HepG2 (cell line): ENCODE results near the gene YTHDF1. TPM values are rescaled to one million over a fixed set of nuclear protein-coding genes. Genes with fewer than 3 reads are reported as not detected.

ENCODE experiments used
- ATF7 ChIP-seq, 2 experiments: fragments of 450-650 bp in 1 of 2; sonication (generic) in 1 of 2; formaldehyde crosslinking in 1 of 2; IDR thresholded peaks; 2 replicates each; pipeline versions ENCODE4 v1.4.0 to v1.6.1; 2016 to 2020; ENCODE audit warnings: antibody characterized with exemption in 1 of 2, mild to moderate bottlenecking in 1 of 2, missing genetic modification reagents in 1 of 2
- POGZ ChIP-seq: sonication (generic); formaldehyde crosslinking; IDR thresholded peaks from 2 replicates; pipeline ENCODE4 v1.4.0; 2020; ENCODE audit warnings: mild to moderate bottlenecking, missing genetic modification reagents
- SIX1 ChIP-seq: sonication (generic); formaldehyde crosslinking; IDR thresholded peaks from 2 replicates; pipeline ENCODE4 v1.4.0; 2020; ENCODE audit warnings: missing genetic modification reagents, borderline replicate concordance
- SMARCC2 ChIP-seq: fragments of 450-650 bp; IDR thresholded peaks from 2 replicates; pipeline ENCODE4 v1.6.1; 2017; ENCODE audit warnings: antibody characterized with exemption, mild to moderate bottlenecking
- ZNF205 ChIP-seq: IDR thresholded peaks from 2 replicates; pipeline ENCODE4 v1.6.1; 2018; ENCODE audit warnings: missing biosample characterization, missing genetic modification reagents
- ZNF263 ChIP-seq: sonication (generic); formaldehyde crosslinking; IDR thresholded peaks from 2 replicates; pipeline ENCODE4 v1.4.0; 2020; ENCODE audit warnings: missing genetic modification reagents
- ZNF33A ChIP-seq: sonication (generic); formaldehyde crosslinking; IDR thresholded peaks from 2 replicates; pipeline ENCODE4 v1.5.1; 2020; ENCODE audit warnings: missing genetic modification reagents, mild to moderate bottlenecking, moderate library complexity, borderline replicate concordance
- ZNF44 ChIP-seq: sonication (generic); formaldehyde crosslinking; IDR thresholded peaks from 2 replicates; pipeline ENCODE4 v1.5.1; 2020; ENCODE audit warnings: mild to moderate bottlenecking, missing genetic modification reagents
- ZNF605 ChIP-seq: sonication (generic); formaldehyde crosslinking; IDR thresholded peaks from 2 replicates; pipeline ENCODE4 v1.8.0; 2022; ENCODE audit warnings: mild to moderate bottlenecking, missing genetic modification reagents
- ZNF709 ChIP-seq: sonication (generic); formaldehyde crosslinking; IDR thresholded peaks from 2 replicates; pipeline ENCODE4 v1.5.0; 2020; ENCODE audit warnings: mild to moderate bottlenecking, missing genetic modification reagents
- ZNF83 ChIP-seq: sonication (generic); formaldehyde crosslinking; IDR thresholded peaks from 2 replicates; pipeline ENCODE4 v1.4.0; 2020; ENCODE audit warnings: missing genetic modification reagents, mild to moderate bottlenecking, borderline replicate concordance
- polyA plus RNA-seq, 8 experiments: library from polyadenylated mRNA; depleted of rRNA in 3 of 8; stranded (reverse) in 7 of 8; unstranded in 1 of 8; fragments of >200 nt; fragmentation: Illumina TruSeq in 4 of 8; extraction: Trizol in 4 of 8; gene quantifications; 2 replicates each; pipeline versions ENCODE4 v1.2.1 to v1.2.3, GENCODE V29; 2011 to 2016; ENCODE audit warnings: low read depth in 4 of 8, missing spikeins in 1 of 8, mixed read lengths in 1 of 8; ENCODE audit not compliant: insufficient read depth in 1 of 8
- total RNA-seq, 5 experiments: library from RNA; depleted of rRNA; stranded (reverse); fragments of >200 nt; fragmentation: Illumina TruSeq; extraction: Trizol; gene quantifications; 2 replicates each; pipeline ENCODE4 v1.2.3, GENCODE V29; 2016; ENCODE audit warnings: low read depth in 1 of 5
- TF ChIP-seq, protein P1 (sequence below): sonication (generic); formaldehyde crosslinking; IDR thresholded peaks from 2 replicates; pipeline ENCODE4 v1.8.0; 2022; ENCODE audit warnings: mild to moderate bottlenecking, missing genetic modification reagents, moderate library complexity
- TF ChIP-seq, protein P2 (sequence below): sonication (generic); formaldehyde crosslinking; IDR thresholded peaks from 2 replicates; pipeline ENCODE4 v1.4.0; 2020; ENCODE audit warnings: missing genetic modification reagents
- TF ChIP-seq, protein P3 (sequence below): sonication (generic); formaldehyde crosslinking; IDR thresholded peaks from 2 replicates; pipeline ENCODE4 v1.8.1; 2023; ENCODE audit warnings: mild to moderate bottlenecking, inconsistent platforms, moderate library complexity, missing genetic modification reagents, borderline replicate concordance
- TF ChIP-seq, protein P4 (sequence below): sonication (generic); formaldehyde crosslinking; IDR thresholded peaks from 2 replicates; pipeline ENCODE4 v1.4.0; 2020; ENCODE audit warnings: missing genetic modification reagents
- TF ChIP-seq, protein P5 (sequence below): sonication (generic); formaldehyde crosslinking; IDR thresholded peaks from 2 replicates; pipeline ENCODE4 v1.5.1; 2020; ENCODE audit warnings: missing genetic modification reagents, mild to moderate bottlenecking, borderline replicate concordance
- TF ChIP-seq, protein P6 (sequence below): sonication (generic); formaldehyde crosslinking; IDR thresholded peaks from 2 replicates; pipeline ENCODE4 v1.5.0; 2020; ENCODE audit warnings: mild to moderate bottlenecking, missing genetic modification reagents
- TF ChIP-seq, protein P7 (sequence below): IDR thresholded peaks from 2 replicates; pipeline ENCODE4 v1.6.1; 2016; ENCODE audit warnings: control low read depth
- TF ChIP-seq, protein P8 (sequence below): sonication (generic); formaldehyde crosslinking; IDR thresholded peaks from 2 replicates; pipeline ENCODE4 v1.4.0; 2020; ENCODE audit warnings: mild to moderate bottlenecking, missing genetic modification reagents

Gene YTHDF1
- total and polyA plus RNA-seq, 2 of the 13 experiments (the other 11 are each of a cell fraction or from before 2014, with no cell fraction given): 34.5 to 37.7 TPM

DNA sequence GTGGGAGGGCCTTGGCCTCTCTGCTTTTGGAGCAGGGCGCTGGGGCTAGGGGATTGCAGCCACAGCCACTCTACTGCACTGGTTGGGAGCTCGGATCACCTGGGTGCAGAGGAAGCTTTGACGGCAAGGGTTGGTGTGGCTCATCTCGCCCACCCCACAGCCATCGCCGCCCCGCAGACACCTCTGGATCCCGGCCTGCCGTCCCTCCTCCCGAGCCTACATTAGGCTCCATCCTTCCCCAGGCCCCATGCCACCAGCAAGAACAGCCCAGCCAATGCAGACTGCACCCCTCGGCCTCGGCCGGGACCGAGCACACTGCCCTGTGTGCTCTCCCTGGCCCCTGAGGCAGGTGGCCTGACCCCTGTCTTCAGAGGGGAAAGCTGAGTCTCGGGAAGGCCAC lies 44.6 kb upstream of the YTHDF1 start (continued):
- TF ChIP-seq, protein P1, sequence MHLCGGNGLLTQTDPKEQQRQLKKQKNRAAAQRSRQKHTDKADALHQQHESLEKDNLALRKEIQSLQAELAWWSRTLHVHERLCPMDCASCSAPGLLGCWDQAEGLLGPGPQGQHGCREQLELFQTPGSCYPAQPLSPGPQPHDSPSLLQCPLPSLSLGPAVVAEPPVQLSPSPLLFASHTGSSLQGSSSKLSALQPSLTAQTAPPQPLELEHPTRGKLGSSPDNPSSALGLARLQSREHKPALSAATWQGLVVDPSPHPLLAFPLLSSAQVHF: no peak
- TF ChIP-seq ZNF263 (CRISPR knock-in tag): no peak
- no peak for TF ChIP-seq ATF7 (IDR thresholded peaks at IDR 0.05)
- TF ChIP-seq ATF7 (CRISPR knock-in tag; IDR thresholded peaks at IDR 0.05): 0 out of 2 replicates have a peak, but pooled peaks have one; percentile 33
- TF ChIP-seq ZNF83 (CRISPR knock-in tag): 0 out of 2 replicates have a peak, but pooled peaks have one; percentile 75
- TF ChIP-seq, protein P2, sequence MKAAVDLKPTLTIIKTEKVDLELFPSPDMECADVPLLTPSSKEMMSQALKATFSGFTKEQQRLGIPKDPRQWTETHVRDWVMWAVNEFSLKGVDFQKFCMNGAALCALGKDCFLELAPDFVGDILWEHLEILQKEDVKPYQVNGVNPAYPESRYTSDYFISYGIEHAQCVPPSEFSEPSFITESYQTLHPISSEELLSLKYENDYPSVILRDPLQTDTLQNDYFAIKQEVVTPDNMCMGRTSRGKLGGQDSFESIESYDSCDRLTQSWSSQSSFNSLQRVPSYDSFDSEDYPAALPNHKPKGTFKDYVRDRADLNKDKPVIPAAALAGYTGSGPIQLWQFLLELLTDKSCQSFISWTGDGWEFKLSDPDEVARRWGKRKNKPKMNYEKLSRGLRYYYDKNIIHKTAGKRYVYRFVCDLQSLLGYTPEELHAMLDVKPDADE (CRISPR knock-in tag): no peak
- TF ChIP-seq, protein P3, sequence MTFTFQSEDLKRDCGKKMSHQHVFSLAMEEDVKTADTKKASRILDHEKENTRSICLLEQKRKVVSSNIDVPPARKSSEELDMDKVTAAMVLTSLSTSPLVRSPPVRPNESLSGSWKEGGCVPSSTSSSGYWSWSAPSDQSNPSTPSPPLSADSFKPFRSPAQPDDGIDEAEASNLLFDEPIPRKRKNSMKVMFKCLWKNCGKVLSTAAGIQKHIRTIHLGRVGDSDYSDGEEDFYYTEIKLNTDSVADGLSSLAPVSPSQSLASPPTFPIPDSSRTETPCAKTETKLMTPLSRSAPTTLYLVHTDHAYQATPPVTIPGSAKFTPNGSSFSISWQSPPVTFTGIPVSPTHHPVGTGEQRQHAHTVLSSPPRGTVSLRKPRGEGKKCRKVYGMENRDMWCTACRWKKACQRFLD: no peak
- TF ChIP-seq, protein P4, sequence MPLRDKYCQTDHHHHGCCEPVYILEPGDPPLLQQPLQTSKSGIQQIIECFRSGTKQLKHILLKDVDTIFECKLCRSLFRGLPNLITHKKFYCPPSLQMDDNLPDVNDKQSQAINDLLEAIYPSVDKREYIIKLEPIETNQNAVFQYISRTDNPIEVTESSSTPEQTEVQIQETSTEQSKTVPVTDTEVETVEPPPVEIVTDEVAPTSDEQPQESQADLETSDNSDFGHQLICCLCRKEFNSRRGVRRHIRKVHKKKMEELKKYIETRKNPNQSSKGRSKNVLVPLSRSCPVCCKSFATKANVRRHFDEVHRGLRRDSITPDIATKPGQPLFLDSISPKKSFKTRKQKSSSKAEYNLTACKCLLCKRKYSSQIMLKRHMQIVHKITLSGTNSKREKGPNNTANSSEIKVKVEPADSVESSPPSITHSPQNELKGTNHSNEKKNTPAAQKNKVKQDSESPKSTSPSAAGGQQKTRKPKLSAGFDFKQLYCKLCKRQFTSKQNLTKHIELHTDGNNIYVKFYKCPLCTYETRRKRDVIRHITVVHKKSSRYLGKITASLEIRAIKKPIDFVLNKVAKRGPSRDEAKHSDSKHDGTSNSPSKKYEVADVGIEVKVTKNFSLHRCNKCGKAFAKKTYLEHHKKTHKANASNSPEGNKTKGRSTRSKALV (CRISPR knock-in tag): no peak
- no peak for TF ChIP-seq ZNF44 (CRISPR knock-in tag)
- no peak for TF ChIP-seq ZNF709
- TF ChIP-seq, protein P5, sequence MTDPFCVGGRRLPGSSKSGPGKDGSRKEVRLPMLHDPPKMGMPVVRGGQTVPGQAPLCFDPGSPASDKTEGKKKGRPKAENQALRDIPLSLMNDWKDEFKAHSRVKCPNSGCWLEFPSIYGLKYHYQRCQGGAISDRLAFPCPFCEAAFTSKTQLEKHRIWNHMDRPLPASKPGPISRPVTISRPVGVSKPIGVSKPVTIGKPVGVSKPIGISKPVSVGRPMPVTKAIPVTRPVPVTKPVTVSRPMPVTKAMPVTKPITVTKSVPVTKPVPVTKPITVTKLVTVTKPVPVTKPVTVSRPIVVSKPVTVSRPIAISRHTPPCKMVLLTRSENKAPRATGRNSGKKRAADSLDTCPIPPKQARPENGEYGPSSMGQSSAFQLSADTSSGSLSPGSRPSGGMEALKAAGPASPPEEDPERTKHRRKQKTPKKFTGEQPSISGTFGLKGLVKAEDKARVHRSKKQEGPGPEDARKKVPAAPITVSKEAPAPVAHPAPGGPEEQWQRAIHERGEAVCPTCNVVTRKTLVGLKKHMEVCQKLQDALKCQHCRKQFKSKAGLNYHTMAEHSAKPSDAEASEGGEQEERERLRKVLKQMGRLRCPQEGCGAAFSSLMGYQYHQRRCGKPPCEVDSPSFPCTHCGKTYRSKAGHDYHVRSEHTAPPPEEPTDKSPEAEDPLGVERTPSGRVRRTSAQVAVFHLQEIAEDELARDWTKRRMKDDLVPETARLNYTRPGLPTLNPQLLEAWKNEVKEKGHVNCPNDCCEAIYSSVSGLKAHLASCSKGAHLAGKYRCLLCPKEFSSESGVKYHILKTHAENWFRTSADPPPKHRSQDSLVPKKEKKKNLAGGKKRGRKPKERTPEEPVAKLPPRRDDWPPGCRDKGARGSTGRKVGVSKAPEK (CRISPR knock-in tag): no peak
- no peak for TF ChIP-seq ZNF205
- TF ChIP-seq POGZ (CRISPR knock-in tag): no peak
- TF ChIP-seq, protein P6, sequence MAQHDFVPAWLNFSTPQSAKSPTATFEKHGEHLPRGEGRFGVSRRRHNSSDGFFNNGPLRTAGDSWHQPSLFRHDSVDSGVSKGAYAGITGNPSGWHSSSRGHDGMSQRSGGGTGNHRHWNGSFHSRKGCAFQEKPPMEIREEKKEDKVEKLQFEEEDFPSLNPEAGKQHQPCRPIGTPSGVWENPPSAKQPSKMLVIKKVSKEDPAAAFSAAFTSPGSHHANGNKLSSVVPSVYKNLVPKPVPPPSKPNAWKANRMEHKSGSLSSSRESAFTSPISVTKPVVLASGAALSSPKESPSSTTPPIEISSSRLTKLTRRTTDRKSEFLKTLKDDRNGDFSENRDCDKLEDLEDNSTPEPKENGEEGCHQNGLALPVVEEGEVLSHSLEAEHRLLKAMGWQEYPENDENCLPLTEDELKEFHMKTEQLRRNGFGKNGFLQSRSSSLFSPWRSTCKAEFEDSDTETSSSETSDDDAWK (CRISPR knock-in tag): no peak
- TF ChIP-seq, protein P7, sequence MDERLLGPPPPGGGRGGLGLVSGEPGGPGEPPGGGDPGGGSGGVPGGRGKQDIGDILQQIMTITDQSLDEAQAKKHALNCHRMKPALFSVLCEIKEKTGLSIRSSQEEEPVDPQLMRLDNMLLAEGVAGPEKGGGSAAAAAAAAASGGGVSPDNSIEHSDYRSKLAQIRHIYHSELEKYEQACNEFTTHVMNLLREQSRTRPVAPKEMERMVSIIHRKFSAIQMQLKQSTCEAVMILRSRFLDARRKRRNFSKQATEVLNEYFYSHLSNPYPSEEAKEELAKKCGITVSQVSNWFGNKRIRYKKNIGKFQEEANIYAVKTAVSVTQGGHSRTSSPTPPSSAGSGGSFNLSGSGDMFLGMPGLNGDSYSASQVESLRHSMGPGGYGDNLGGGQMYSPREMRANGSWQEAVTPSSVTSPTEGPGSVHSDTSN (CRISPR knock-in tag): no peak
- no peak for TF ChIP-seq ZNF33A (CRISPR knock-in tag)
- TF ChIP-seq, protein P8, sequence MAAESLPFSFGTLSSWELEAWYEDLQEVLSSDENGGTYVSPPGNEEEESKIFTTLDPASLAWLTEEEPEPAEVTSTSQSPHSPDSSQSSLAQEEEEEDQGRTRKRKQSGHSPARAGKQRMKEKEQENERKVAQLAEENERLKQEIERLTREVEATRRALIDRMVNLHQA (CRISPR knock-in tag): no peak
- TF ChIP-seq SIX1 (CRISPR knock-in tag): no peak
- TF ChIP-seq SMARCC2: no peak
- TF ChIP-seq ZNF605 (CRISPR knock-in tag): peak; percentile 24; the same call in 1 of the 2 replicates
